HCT116 (cell line): Measurements from ENCODE around the gene SCD5.

ENCODE experiments used
- ATF3 ChIP-seq: IDR thresholded peaks from 2 replicates; pipeline ENCODE4 v1.6.1; 2012
- CTCF ChIP-seq, 3 experiments: fragments of 200-600 bp in 1 of 3; sonication (generic) in 1 of 3; IDR thresholded peaks in 2 of 3; conservative IDR thresholded peaks in 1 of 3; 2 replicates each; pipeline ENCODE4 v1.5.1; 2012 to 2017; ENCODE audit warnings: low read depth in 2 of 3, low read length in 2 of 3, antibody characterized with exemption in 1 of 3, borderline replicate concordance in 1 of 3, control low read depth in 1 of 3, mild to moderate bottlenecking in 1 of 3, mixed read lengths in 1 of 3, mixed run types in 1 of 3, moderate library complexity in 1 of 3; ENCODE audit not compliant: insufficient read depth in 1 of 3
- ELF1 ChIP-seq: IDR thresholded peaks from 2 replicates; pipeline ENCODE4 v1.6.1; 2012; ENCODE audit warnings: low read depth, borderline replicate concordance
- EZH2phosphoT487 ChIP-seq: fragments of 200-600 bp; IDR thresholded peaks from 2 replicates; pipeline ENCODE4 v1.6.1; 2018; ENCODE audit warnings: antibody characterized with exemption, borderline replicate concordance
- FOSL1 ChIP-seq: IDR thresholded peaks from 2 replicates; pipeline ENCODE4 v1.6.1; 2012; ENCODE audit warnings: low read depth
- JUND ChIP-seq: IDR thresholded peaks from 2 replicates; pipeline ENCODE4 v1.6.1; 2012
- POLR2A ChIP-seq: IDR thresholded peaks from 2 replicates; pipeline ENCODE4 v1.7.0; 2011; ENCODE audit warnings: borderline replicate concordance; ENCODE audit not compliant: insufficient read depth, insufficient read length; ENCODE audit errors: extremely low read depth
- RAD21 ChIP-seq: IDR thresholded peaks from 2 replicates; pipeline ENCODE4 v1.6.1; 2012; ENCODE audit warnings: low read depth, mild to moderate bottlenecking
- SP1 ChIP-seq: IDR thresholded peaks from 2 replicates; pipeline ENCODE4 v1.6.1; 2012; ENCODE audit warnings: low read depth
- SRF ChIP-seq: IDR thresholded peaks from 2 replicates; pipeline ENCODE4 v1.6.1; 2012; ENCODE audit warnings: low read depth
- ZFX ChIP-seq: fragments of 450-650 bp; IDR thresholded peaks from 2 replicates; pipeline ENCODE4 v1.6.1; 2017
- TF ChIP-seq, protein P1 (sequence below): IDR thresholded peaks from 2 replicates; pipeline ENCODE4 v1.6.1; 2012
- TF ChIP-seq, protein P2 (sequence below): IDR thresholded peaks from 2 replicates; pipeline ENCODE4 v1.6.1; 2012; ENCODE audit warnings: low read depth

GRCh38 chr4:82739287-82740190 lies 59.1 kb downstream of the SCD5 start:
- TF ChIP-seq SP1 (no peak), CTCF (IDR thresholded peaks at IDR 0.05 in 2 of 3, conservative IDR thresholded peaks at IDR 0.05 in 1 of 3; ENCODE audit: borderline replicate concordance in 1 of 3, insufficient read depth in 1 of 3, low read depth in 2 of 3, low read length in 2 of 3) (peak; percentile 98 to 100 (median 100)), POLR2A (no peak), RAD21 (peak; percentile 89), EZH2phosphoT487 (no peak), ATF3 (no peak), FOSL1 (no peak), ELF1 (no peak), JUND (no peak), SRF (no peak), ZFX (no peak)
- TF ChIP-seq, protein P1, sequence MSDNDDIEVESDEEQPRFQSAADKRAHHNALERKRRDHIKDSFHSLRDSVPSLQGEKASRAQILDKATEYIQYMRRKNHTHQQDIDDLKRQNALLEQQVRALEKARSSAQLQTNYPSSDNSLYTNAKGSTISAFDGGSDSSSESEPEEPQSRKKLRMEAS = no peak
- TF ChIP-seq, protein P2, sequence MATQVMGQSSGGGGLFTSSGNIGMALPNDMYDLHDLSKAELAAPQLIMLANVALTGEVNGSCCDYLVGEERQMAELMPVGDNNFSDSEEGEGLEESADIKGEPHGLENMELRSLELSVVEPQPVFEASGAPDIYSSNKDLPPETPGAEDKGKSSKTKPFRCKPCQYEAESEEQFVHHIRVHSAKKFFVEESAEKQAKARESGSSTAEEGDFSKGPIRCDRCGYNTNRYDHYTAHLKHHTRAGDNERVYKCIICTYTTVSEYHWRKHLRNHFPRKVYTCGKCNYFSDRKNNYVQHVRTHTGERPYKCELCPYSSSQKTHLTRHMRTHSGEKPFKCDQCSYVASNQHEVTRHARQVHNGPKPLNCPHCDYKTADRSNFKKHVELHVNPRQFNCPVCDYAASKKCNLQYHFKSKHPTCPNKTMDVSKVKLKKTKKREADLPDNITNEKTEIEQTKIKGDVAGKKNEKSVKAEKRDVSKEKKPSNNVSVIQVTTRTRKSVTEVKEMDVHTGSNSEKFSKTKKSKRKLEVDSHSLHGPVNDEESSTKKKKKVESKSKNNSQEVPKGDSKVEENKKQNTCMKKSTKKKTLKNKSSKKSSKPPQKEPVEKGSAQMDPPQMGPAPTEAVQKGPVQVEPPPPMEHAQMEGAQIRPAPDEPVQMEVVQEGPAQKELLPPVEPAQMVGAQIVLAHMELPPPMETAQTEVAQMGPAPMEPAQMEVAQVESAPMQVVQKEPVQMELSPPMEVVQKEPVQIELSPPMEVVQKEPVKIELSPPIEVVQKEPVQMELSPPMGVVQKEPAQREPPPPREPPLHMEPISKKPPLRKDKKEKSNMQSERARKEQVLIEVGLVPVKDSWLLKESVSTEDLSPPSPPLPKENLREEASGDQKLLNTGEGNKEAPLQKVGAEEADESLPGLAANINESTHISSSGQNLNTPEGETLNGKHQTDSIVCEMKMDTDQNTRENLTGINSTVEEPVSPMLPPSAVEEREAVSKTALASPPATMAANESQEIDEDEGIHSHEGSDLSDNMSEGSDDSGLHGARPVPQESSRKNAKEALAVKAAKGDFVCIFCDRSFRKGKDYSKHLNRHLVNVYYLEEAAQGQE = no peak
